ENCODE data around the gene KRTAP12-1.

Gene KRTAP12-1

GRCh38 chr21:44681861-44682579 is at the start of gene KRTAP12-1:
Gene KRTAP12-1 (minus strand): TSS chr21:44682163. CDS start chr21:44682123, 40 bp downstream.
- H3K36me3 Mint-ChIP-seq, result no peaks in the 10 kb centered on the region
- DNase-seq, result no peak
- H3K27me3 Mint-ChIP-seq, result peaks cover 24% of the 10 kb centered on the region
- CTCF ChIA-PET, result no interaction called here
- no peaks in the 10 kb centered on the region for H3K9me3 Mint-ChIP-seq
- no peak within 1 kb of the TSS for H3K4me3 Mint-ChIP-seq
- H3K27ac Mint-ChIP-seq, result no peak within 1 kb of the TSS
- H3K4me1 Mint-ChIP-seq, result peaks cover 7% of the 10 kb centered on the region

- H3K4me1 Mint-ChIP-seq, result no peaks in the 10 kb centered on the region
- H3K27me3 Mint-ChIP-seq, result peaks cover 45% of the 10 kb centered on the region
- no peak overlapping the region for H3K27ac Mint-ChIP-seq
- peak; percentile 6 for DNase-seq
- H3K9me3 Mint-ChIP-seq, result no peaks in the 10 kb centered on the region
- CTCF ChIA-PET, result interaction anchor here (1.0 to 1.2 kb wide), 3 partner anchors 12 to 221 kb away, joined by 3 to 4 read pairs (median 3); no protein-coding TSS in a partner anchor
- no peak overlapping the region for H3K4me3 Mint-ChIP-seq
- H3K36me3 Mint-ChIP-seq, result no peaks in the 10 kb centered on the region
Observed at GRCh38 chr21:44730951-44731579, 49.1 kb upstream of the KRTAP12-1 start.

GRCh38 chr21:44730028-44730395 is 48.0 kb upstream of the KRTAP12-1 start:
- H3K4me3 Mint-ChIP-seq, result no peak overlapping the region
- peak; percentile 3 for DNase-seq
- H3K9me3 Mint-ChIP-seq, result no peaks in the 10 kb centered on the region
- no peaks in the 10 kb centered on the region for H3K4me1 Mint-ChIP-seq
- H3K36me3 Mint-ChIP-seq, result no peaks in the 10 kb centered on the region
- CTCF ChIA-PET, result interaction anchor here (0.7 to 1.2 kb wide), 2 partner anchors 219 to 220 kb away, joined by 3 read pairs; no protein-coding TSS in a partner anchor
- H3K27ac Mint-ChIP-seq, result no peak overlapping the region
- peaks cover 50% of the 10 kb centered on the region for H3K27me3 Mint-ChIP-seq

GRCh38 chr21:44729336-44730027 is 47.5 kb upstream of the KRTAP12-1 start:
- DNase-seq, result peak; percentile 6
- H3K36me3 Mint-ChIP-seq, result no peaks in the 10 kb centered on the region
- no peak overlapping the region for H3K27ac Mint-ChIP-seq
- no peak overlapping the region for H3K4me3 Mint-ChIP-seq
- CTCF ChIA-PET, result interaction anchor here (0.7 to 1.2 kb wide), 2 partner anchors 219 to 220 kb away, joined by 3 read pairs; no protein-coding TSS in a partner anchor
- peaks cover 55% of the 10 kb centered on the region for H3K27me3 Mint-ChIP-seq
- H3K9me3 Mint-ChIP-seq, result no peaks in the 10 kb centered on the region
- H3K4me1 Mint-ChIP-seq, result no peaks in the 10 kb centered on the region

GRCh38 chr21:44728716-44729115 is 46.8 kb upstream of the KRTAP12-1 start:
- Mint-ChIP-seq H3K4me1 (peaks cover 3% of the 10 kb centered on the region), H3K9me3 (no peaks in the 10 kb centered on the region), H3K36me3 (no peaks in the 10 kb centered on the region), H3K27ac (no peak overlapping the region), H3K4me3 (no peak overlapping the region), H3K27me3 (peaks cover 63% of the 10 kb centered on the region)
- CTCF ChIA-PET, result no interaction called here
- DNase-seq, result no peak

- CTCF ChIA-PET, result no interaction called here
- no peak overlapping the region for H3K27ac Mint-ChIP-seq
- H3K4me1 Mint-ChIP-seq, result peaks cover 9% of the 10 kb centered on the region
- no peak overlapping the region for H3K4me3 Mint-ChIP-seq
- H3K36me3 Mint-ChIP-seq, result no peaks in the 10 kb centered on the region
- no peaks in the 10 kb centered on the region for H3K9me3 Mint-ChIP-seq
- peak; percentile 11 for DNase-seq
- H3K27me3 Mint-ChIP-seq, result peaks cover 66% of the 10 kb centered on the region
Observed at GRCh38 chr21:44727757-44728156, 45.8 kb upstream of the KRTAP12-1 start.

GRCh38 chr21:44727321-44727720 is 45.4 kb upstream of the KRTAP12-1 start:
- Mint-ChIP-seq H3K27ac (no peak overlapping the region), H3K27me3 (peaks cover 71% of the 10 kb centered on the region), H3K36me3 (no peaks in the 10 kb centered on the region), H3K4me1 (peaks cover 12% of the 10 kb centered on the region), H3K4me3 (no peak overlapping the region), H3K9me3 (no peaks in the 10 kb centered on the region)
- no peak for DNase-seq
- CTCF ChIA-PET, result no interaction called here

GRCh38 chr21:44726826-44727225 is 44.9 kb upstream of the KRTAP12-1 start:
- Mint-ChIP-seq H3K9me3 (no peaks in the 10 kb centered on the region), H3K36me3 (no peaks in the 10 kb centered on the region), H3K4me1 (peaks cover 12% of the 10 kb centered on the region), H3K27ac (no peak overlapping the region), H3K27me3 (peaks cover 76% of the 10 kb centered on the region), H3K4me3 (no peak overlapping the region)
- DNase-seq, result no peak
- CTCF ChIA-PET, result no interaction called here

GRCh38 chr21:44724926-44725325 is 43.0 kb upstream of the KRTAP12-1 start:
- peaks cover 79% of the 10 kb centered on the region for H3K27me3 Mint-ChIP-seq
- no peak overlapping the region for H3K4me3 Mint-ChIP-seq
- no peaks in the 10 kb centered on the region for H3K9me3 Mint-ChIP-seq
- no peaks in the 10 kb centered on the region for H3K36me3 Mint-ChIP-seq
- CTCF ChIA-PET, result interaction anchor here (0.7 to 1.2 kb wide), 2 partner anchors 68 to 98 kb away, joined by 3 read pairs; no protein-coding TSS in a partner anchor
- DNase-seq, result peak; percentile 11
- no peak overlapping the region for H3K27ac Mint-ChIP-seq
- H3K4me1 Mint-ChIP-seq, result peaks cover 12% of the 10 kb centered on the region

GRCh38 chr21:44724196-44724595 is 42.2 kb upstream of the KRTAP12-1 start:
- peaks cover 12% of the 10 kb centered on the region for H3K4me1 Mint-ChIP-seq

GRCh38 chr21:44723177-44724131 is 41.5 kb upstream of the KRTAP12-1 start:
- Mint-ChIP-seq H3K36me3 (no peaks in the 10 kb centered on the region), H3K4me1 (peaks cover 12% of the 10 kb centered on the region), H3K27ac (no peak overlapping the region), H3K4me3 (peak overlapping the region; percentile 6), H3K9me3 (no peaks in the 10 kb centered on the region), H3K27me3 (peaks cover 81% of the 10 kb centered on the region)
- peak; percentile 28 for DNase-seq
- CTCF ChIA-PET, result interaction anchor here (1.2 kb wide), 1 partner anchor 70 kb away, joined by 3 read pairs; no protein-coding TSS in a partner anchor

More at GRCh38 chr21:44724196-44724595, 42.2 kb upstream of the KRTAP12-1 start:
- Mint-ChIP-seq H3K4me3 (no peak overlapping the region), H3K9me3 (no peaks in the 10 kb centered on the region), H3K27me3 (peaks cover 74% of the 10 kb centered on the region), H3K27ac (no peak overlapping the region), H3K36me3 (no peaks in the 10 kb centered on the region)
- CTCF ChIA-PET, result interaction anchor here (1.2 kb wide), 1 partner anchor 69 kb away, joined by 3 read pairs; no protein-coding TSS in a partner anchor
- DNase-seq, result no peak

GRCh38 chr21:44722731-44723130 is 40.8 kb upstream of the KRTAP12-1 start:
- Mint-ChIP-seq H3K36me3 (no peaks in the 10 kb centered on the region), H3K27ac (no peak overlapping the region), H3K27me3 (peaks cover 81% of the 10 kb centered on the region), H3K4me3 (no peak overlapping the region), H3K9me3 (no peaks in the 10 kb centered on the region), H3K4me1 (peaks cover 12% of the 10 kb centered on the region)
- CTCF ChIA-PET, result no interaction called here
- peak; percentile 17 for DNase-seq

GRCh38 chr21:44720170-44720569 is 38.2 kb upstream of the KRTAP12-1 start:
- CTCF ChIA-PET, result interaction anchor here (1.2 kb wide), 1 partner anchor 12 kb away, joined by 3 read pairs; no protein-coding TSS in a partner anchor
- H3K4me1 Mint-ChIP-seq, result peaks cover 14% of the 10 kb centered on the region
- peaks cover 1% of the 10 kb centered on the region for H3K36me3 Mint-ChIP-seq
- peaks cover 75% of the 10 kb centered on the region for H3K27me3 Mint-ChIP-seq
- H3K4me3 Mint-ChIP-seq, result no peak overlapping the region
- DNase-seq, result peak; percentile 7
- H3K9me3 Mint-ChIP-seq, result no peaks in the 10 kb centered on the region
- no peak overlapping the region for H3K27ac Mint-ChIP-seq
